ENCODE measurements around the gene INPP5D. TPM values are rescaled to one million over a fixed set of nuclear protein-coding genes. Genes with fewer than 3 reads are reported as not detected.

The INPP5D gene
- total RNA-seq, 1 donor from 2014 or later, result 33.3 TPM

DNA sequence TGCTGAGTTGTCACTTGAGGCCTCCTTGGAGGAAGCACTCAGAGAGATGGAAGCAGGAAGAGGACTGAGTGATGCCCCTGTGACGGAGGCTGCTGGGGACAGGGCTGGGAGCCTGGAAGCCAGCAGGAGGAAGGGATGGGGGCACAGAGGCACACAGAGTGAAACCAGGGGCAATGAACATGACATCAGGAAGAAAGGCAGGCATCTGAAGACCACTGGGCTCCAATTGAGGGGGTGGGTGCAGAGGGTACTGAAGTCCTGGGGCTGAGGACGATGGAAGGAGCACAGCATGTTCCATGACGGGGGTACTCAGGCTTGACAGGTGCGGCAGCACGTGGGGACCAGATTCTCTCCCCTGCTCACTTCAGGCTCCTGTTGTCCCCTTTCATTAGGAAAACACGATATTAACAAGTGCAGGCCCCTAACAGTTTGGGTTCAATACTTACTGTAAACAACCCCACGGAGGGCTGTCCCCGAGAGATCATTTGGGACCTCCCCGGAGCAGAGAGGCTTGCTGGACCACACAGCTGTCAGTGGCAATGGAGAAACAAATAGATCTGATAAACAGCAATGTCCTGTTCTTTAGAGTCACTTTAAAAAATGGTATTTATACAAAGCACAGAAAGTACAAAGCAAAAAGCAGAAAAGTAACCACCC lies 8.7 kb downstream of the INPP5D start:
- Histone ChIP-seq H3K4me1 (peaks cover 24% of the 10 kb centered on the region), H3K4me3 (no peak overlapping the region), H3K36me3 (no peaks in the 10 kb centered on the region), H3K9me3 (no peaks in the 10 kb centered on the region), H3K27me3 (no peaks in the 10 kb centered on the region), H3K27ac (no peak overlapping the region)
- intact Hi-C loops (cut with DNase I), result no loop called here
- ATAC-seq, result peak; percentile 30
- DNase-seq, result peak; percentile 48
- no peak for TF ChIP-seq CTCF (IDR thresholded peaks at IDR 0.05)

GRCh38 chr2:233072838-233073237 lies 12.7 kb downstream of the INPP5D start:
- DNase-seq, result no peak
- Histone ChIP-seq H3K27me3 (no peaks in the 10 kb centered on the region), H3K9me3 (no peaks in the 10 kb centered on the region), H3K36me3 (no peaks in the 10 kb centered on the region), H3K4me1 (peaks cover 33% of the 10 kb centered on the region), H3K27ac (no peak overlapping the region), H3K4me3 (no peak overlapping the region)
- no peak for ATAC-seq
- TF ChIP-seq CTCF (IDR thresholded peaks at IDR 0.05), result no peak
- intact Hi-C loops (cut with DNase I), result no loop called here

- H3K27ac ChIP-seq, result no peak overlapping the region
- intact Hi-C loops (cut with DNase I), result no loop called here
- H3K4me3 ChIP-seq, result no peak overlapping the region
Observed at GRCh38 chr2:233074106-233074505, 14.0 kb downstream of the INPP5D start.

GRCh38 chr2:233075141-233075965 lies 15.2 kb downstream of the INPP5D start:
- ATAC-seq (peak; percentile 57), DNase-seq (no peak)
- Histone ChIP-seq H3K4me1 (peaks cover 40% of the 10 kb centered on the region), H3K4me3 (no peak overlapping the region), H3K9me3 (no peaks in the 10 kb centered on the region), H3K27ac (peak overlapping the region; percentile 45), H3K27me3 (no peaks in the 10 kb centered on the region), H3K36me3 (no peaks in the 10 kb centered on the region)
- intact Hi-C loops (cut with DNase I), result no loop called here
- no peak for TF ChIP-seq CTCF (IDR thresholded peaks at IDR 0.05)

More at GRCh38 chr2:233074106-233074505, 14.0 kb downstream of the INPP5D start:
- no peak for ATAC-seq
- Histone ChIP-seq H3K36me3 (no peaks in the 10 kb centered on the region), H3K9me3 (no peaks in the 10 kb centered on the region), H3K27me3 (no peaks in the 10 kb centered on the region), H3K4me1 (peaks cover 35% of the 10 kb centered on the region)
- DNase-seq, result no peak
- TF ChIP-seq CTCF (IDR thresholded peaks at IDR 0.05), result no peak

GRCh38 chr2:233075966-233076339 lies 15.8 kb downstream of the INPP5D start:
- ATAC-seq (peak; percentile 82), DNase-seq (no peak)
- no peaks in the 10 kb centered on the region for H3K9me3 ChIP-seq
- H3K36me3 ChIP-seq, result no peaks in the 10 kb centered on the region
- intact Hi-C loops (cut with DNase I), result no loop called here
- H3K4me3 ChIP-seq, result no peak overlapping the region
- H3K4me1 ChIP-seq, result peaks cover 45% of the 10 kb centered on the region
- TF ChIP-seq CTCF (IDR thresholded peaks at IDR 0.05), result no peak
- peak overlapping the region; percentile 45 for H3K27ac ChIP-seq
- no peaks in the 10 kb centered on the region for H3K27me3 ChIP-seq
